Neural progenitor cell (in vitro differentiated cells): ENCODE measurements around the gene ACACA. TPM values are rescaled to one million over a fixed set of nuclear protein-coding genes. Genes with fewer than 3 reads are reported as not detected.

ENCODE experiments used
- DNase-seq: peaks from one replicate; pipeline ENCODE4 v3.0.0-alpha.2; 2016; ENCODE audit warnings: low spot score
- H2AFZ ChIP-seq: fragments of 200-600 bp; sonication (generic); replicated peaks from 2 replicates; pipeline ENCODE4 v1.6.1; 2016; ENCODE audit warnings: antibody characterized with exemption
- H3F3A ChIP-seq: fragments of 200-600 bp; sonication (generic); 2 replicates; pipeline ENCODE4 v1.6.1; 2016; ENCODE audit warnings: antibody characterized with exemption, low read depth
- H3K27ac ChIP-seq: fragments of 200-600 bp; sonication (generic); 2 replicates; pipeline ENCODE4 v1.5.1; 2016; ENCODE audit warnings: mild to moderate bottlenecking
- H3K27me3 ChIP-seq: fragments of 200-600 bp; sonication (generic); 2 replicates; pipeline ENCODE4 v1.6.1; 2016; ENCODE audit warnings: mild to moderate bottlenecking, moderate library complexity
- H3K36me3 ChIP-seq: fragments of 200-600 bp; sonication (generic); 2 replicates; pipeline ENCODE4 v1.5.1; 2016
- H3K4me1 ChIP-seq: fragments of 200-600 bp; sonication (generic); 2 replicates; pipeline ENCODE4 v1.6.1; 2016; ENCODE audit warnings: mixed run types
- H3K4me2 ChIP-seq: fragments of 200-600 bp; sonication (generic); 2 replicates; pipeline ENCODE4 v1.6.1; 2016
- H3K4me3 ChIP-seq: fragments of 200-600 bp; sonication (generic); 2 replicates; pipeline ENCODE4 v1.5.1; 2016
- H3K79me2 ChIP-seq: fragments of 200-600 bp; sonication (generic); 2 replicates; pipeline ENCODE4 v1.6.1; 2016; ENCODE audit warnings: low read depth
- H3K9ac ChIP-seq: fragments of 200-600 bp; sonication (generic); 2 replicates; pipeline ENCODE4 v1.6.1; 2016
- H3K9me3 ChIP-seq: fragments of 200-600 bp; sonication (generic); 2 replicates; pipeline ENCODE4 v1.5.1; 2016; ENCODE audit warnings: low read depth
- H4K20me1 ChIP-seq: fragments of 200-600 bp; sonication (generic); 2 replicates; pipeline ENCODE4 v1.6.1; 2016; ENCODE audit warnings: low read depth
- H3K27ac Mint-ChIP-seq: 3 replicates; pipeline ENCODE4 v1.8.0; 2021; ENCODE audit warnings: mixed read lengths
- H3K27me3 Mint-ChIP-seq: 2 replicates; pipeline ENCODE4 v1.8.0; 2022; ENCODE audit warnings: low read depth, mild to moderate bottlenecking, inconsistent platforms, moderate library complexity, mixed read lengths; ENCODE audit not compliant: insufficient read depth
- H3K36me3 Mint-ChIP-seq: 3 replicates; pipeline ENCODE4 v1.8.0; 2021; ENCODE audit warnings: mixed read lengths
- H3K4me1 Mint-ChIP-seq: 3 replicates; pipeline ENCODE4 v1.8.0; 2021; ENCODE audit warnings: mixed read lengths
- H3K4me3 Mint-ChIP-seq: 3 replicates; pipeline ENCODE4 v1.8.0; 2021; ENCODE audit warnings: mild to moderate bottlenecking, moderate library complexity, mixed read lengths
- H3K9me3 Mint-ChIP-seq: 3 replicates; pipeline ENCODE4 v1.8.0; 2020; ENCODE audit warnings: mixed read lengths
- CTCF ChIP-seq: fragments of 200-600 bp; sonication (generic); IDR thresholded peaks from 2 replicates; pipeline ENCODE4 v1.5.1; 2017; ENCODE audit warnings: antibody characterized with exemption, mild to moderate bottlenecking
- EZH2 ChIP-seq: fragments of 200-600 bp; sonication (generic); IDR thresholded peaks from 2 replicates; pipeline ENCODE4 v1.6.1; 2017; ENCODE audit warnings: antibody characterized with exemption, mild to moderate bottlenecking, moderate library complexity
- EZH2phosphoT487 ChIP-seq: fragments of 200-600 bp; sonication (generic); IDR thresholded peaks from 2 replicates; pipeline ENCODE4 v1.6.1; 2017; ENCODE audit warnings: antibody characterized with exemption
- total RNA-seq: library from RNA; depleted of rRNA; stranded (reverse); fragments of >200 nt; gene quantifications from 2 replicates; pipeline ENCODE4 v1.2.3, GENCODE V29; 2015; ENCODE audit warnings: low replicate concordance

Gene ACACA
- total RNA-seq, 1 donor from 2014 or later, result 88.6 TPM

GRCh38 chr17:37385474-37385990 is 21.1 kb downstream of the ACACA start:
- no peaks in the 10 kb centered on the region for H3K79me2 ChIP-seq
- no peak for DNase-seq
- Mint-ChIP-seq H3K4me1 (no peaks in the 10 kb centered on the region), H3K27ac (no peak overlapping the region), H3K4me3 (no peak overlapping the region), H3K9me3 (no peaks in the 10 kb centered on the region), H3K27me3 (no peaks in the 10 kb centered on the region), H3K36me3 (no peaks in the 10 kb centered on the region)
- no peaks in the 10 kb centered on the region for H4K20me1 ChIP-seq
- H3K4me2 ChIP-seq, result no peak overlapping the region
- TF ChIP-seq EZH2phosphoT487 (no peak), EZH2 (no peak), CTCF (no peak)
- H3K4me1 ChIP-seq, result no peaks in the 10 kb centered on the region
- no peak overlapping the region for H2AFZ ChIP-seq
- H3K9me3 ChIP-seq, result no peaks in the 10 kb centered on the region
- H3K4me3 ChIP-seq, result no peak overlapping the region
- H3K27me3 ChIP-seq, result no peaks in the 10 kb centered on the region
- no peaks in the 10 kb centered on the region for H3K36me3 ChIP-seq
- H3F3A ChIP-seq, result no peaks in the 10 kb centered on the region
- H3K9ac ChIP-seq, result no peak overlapping the region
- H3K27ac ChIP-seq, result no peak overlapping the region

- no peak overlapping the region for H3K4me3 ChIP-seq
- H3K79me2 ChIP-seq, result no peaks in the 10 kb centered on the region
- no peaks in the 10 kb centered on the region for H3K9me3 ChIP-seq
- TF ChIP-seq EZH2 (no peak), CTCF (no peak), EZH2phosphoT487 (no peak)
- no peaks in the 10 kb centered on the region for H4K20me1 ChIP-seq
- no peak overlapping the region for H3K27ac Mint-ChIP-seq
- H3K9me3 Mint-ChIP-seq, result no peaks in the 10 kb centered on the region
- no peak overlapping the region for H3K9ac ChIP-seq
- no peaks in the 10 kb centered on the region for H3K4me1 ChIP-seq
- no peak for DNase-seq
- H3K36me3 Mint-ChIP-seq, result no peaks in the 10 kb centered on the region
- no peak overlapping the region for H3K27ac ChIP-seq
- no peaks in the 10 kb centered on the region for H3K4me1 Mint-ChIP-seq
- no peaks in the 10 kb centered on the region for H3K27me3 Mint-ChIP-seq
- H2AFZ ChIP-seq, result no peak overlapping the region
- H3F3A ChIP-seq, result no peaks in the 10 kb centered on the region
- H3K36me3 ChIP-seq, result no peaks in the 10 kb centered on the region
- no peaks in the 10 kb centered on the region for H3K27me3 ChIP-seq
- H3K4me3 Mint-ChIP-seq, result no peak overlapping the region
- no peak overlapping the region for H3K4me2 ChIP-seq
These were observed 22.0 kb downstream of the ACACA start for GRCh38 chr17:37384560-37385149.

GRCh38 chr17:37382056-37382455 is 24.6 kb downstream of the ACACA start:
- H4K20me1 ChIP-seq, result no peaks in the 10 kb centered on the region
- no peak overlapping the region for H3K4me3 ChIP-seq
- Mint-ChIP-seq H3K4me3 (no peak overlapping the region), H3K4me1 (no peaks in the 10 kb centered on the region), H3K27me3 (peaks cover 3% of the 10 kb centered on the region), H3K36me3 (no peaks in the 10 kb centered on the region), H3K27ac (no peak overlapping the region), H3K9me3 (no peaks in the 10 kb centered on the region)
- H3F3A ChIP-seq, result no peaks in the 10 kb centered on the region
- DNase-seq, result no peak
- no peak overlapping the region for H3K9ac ChIP-seq
- no peak overlapping the region for H3K27ac ChIP-seq
- no peaks in the 10 kb centered on the region for H3K79me2 ChIP-seq
- no peaks in the 10 kb centered on the region for H3K4me1 ChIP-seq
- H3K36me3 ChIP-seq, result no peaks in the 10 kb centered on the region
- no peak overlapping the region for H2AFZ ChIP-seq
- H3K27me3 ChIP-seq, result no peaks in the 10 kb centered on the region
- no peaks in the 10 kb centered on the region for H3K9me3 ChIP-seq
- no peak overlapping the region for H3K4me2 ChIP-seq
- TF ChIP-seq CTCF, result no peak
- no peak for TF ChIP-seq EZH2
- TF ChIP-seq EZH2phosphoT487, result no peak
